ENCODE data around the gene FBXO33.

Gene FBXO33

GRCh38 chr14:39432179-39432618 lies at the start of gene FBXO33:
Gene FBXO33, minus strand, starts transcription at chr14:39432433. Its CDS starts 271 bp downstream, at chr14:39432162.
- peak; percentile 90 to 95 for DNase-seq (ENCODE audit: low read depth in 2 of 2)

- DNase-seq (ENCODE audit: low read depth in 2 of 2) = no peak
Measured at GRCh38 chr14:39474416-39474911, 42.2 kb upstream of the FBXO33 start.

- DNase-seq (ENCODE audit: low read depth in 2 of 2) = no peak
Measured at GRCh38 chr14:39472078-39472477, 39.8 kb upstream of the FBXO33 start.

- peak in 1 of 2 donors; percentile 4 for DNase-seq (ENCODE audit: low read depth in 2 of 2)
Measured at GRCh38 chr14:39469094-39469710, 37.0 kb upstream of the FBXO33 start.

- DNase-seq (ENCODE audit: low read depth in 2 of 2) = no peak
Measured at GRCh38 chr14:39467889-39468524, 35.8 kb upstream of the FBXO33 start.

- DNase-seq (ENCODE audit: low read depth in 2 of 2) = no peak
Measured at GRCh38 chr14:39459795-39460478, 27.7 kb upstream of the FBXO33 start.

- no peak for DNase-seq (ENCODE audit: low read depth in 2 of 2)
Measured at GRCh38 chr14:39456702-39457250, 24.5 kb upstream of the FBXO33 start.

GRCh38 chr14:39454906-39455539 lies 22.8 kb upstream of the FBXO33 start:
- no peak for DNase-seq (ENCODE audit: low read depth in 2 of 2)

- no peak for DNase-seq (ENCODE audit: low read depth in 2 of 2)
Measured at GRCh38 chr14:39452680-39453079, 20.4 kb upstream of the FBXO33 start.

- no peak for DNase-seq (ENCODE audit: low read depth in 2 of 2)
Measured at GRCh38 chr14:39451811-39452210, 19.6 kb upstream of the FBXO33 start.

GRCh38 chr14:39447175-39447661 lies 15.0 kb upstream of the FBXO33 start:
- no peak for DNase-seq (ENCODE audit: low read depth in 2 of 2)

- DNase-seq (ENCODE audit: low read depth in 2 of 2) = no peak
Measured at GRCh38 chr14:39446131-39446744, 14.0 kb upstream of the FBXO33 start.

GRCh38 chr14:39442293-39442692 lies 10.1 kb upstream of the FBXO33 start:
- DNase-seq (ENCODE audit: low read depth in 2 of 2) = no peak

GRCh38 chr14:39441805-39442204 lies 9.6 kb upstream of the FBXO33 start:
- DNase-seq (ENCODE audit: low read depth in 2 of 2) = no peak

- DNase-seq (ENCODE audit: low read depth in 2 of 2) = no peak
Measured at GRCh38 chr14:39440975-39441374, 8.7 kb upstream of the FBXO33 start.

- DNase-seq (ENCODE audit: low read depth in 2 of 2) = no peak
Measured at GRCh38 chr14:39435241-39435640, 3.0 kb upstream of the FBXO33 start.

GRCh38 chr14:39434401-39434800 lies 2.2 kb upstream of the FBXO33 start:
- DNase-seq (ENCODE audit: low read depth in 2 of 2) = no peak

GRCh38 chr14:39433452-39433813 lies 1.2 kb upstream of the FBXO33 start:
- no peak for DNase-seq (ENCODE audit: low read depth in 2 of 2)

GRCh38 chr14:39432619-39433451 lies 602 bp upstream of the FBXO33 start:
- peak; percentile 39 to 56 for DNase-seq (ENCODE audit: low read depth in 2 of 2)

GRCh38 chr14:39431416-39432178 lies 636 bp downstream of the FBXO33 start:
- peak; percentile 13 to 20 for DNase-seq (ENCODE audit: low read depth in 2 of 2)

Data from stimulated activated CD8-positive, alpha-beta memory T cell treated with anti-CD3 and anti-CD28 coated beads, Interleukin-7, amount 100 ng/mL, for 1 hour (primary cell).